ENCODE data around the gene USP6. TPM values are rescaled to one million over a fixed set of nuclear protein-coding genes. Genes with fewer than 3 reads are reported as not detected.
"Not testable (repeated sequence)": the region's sequence is repeated elsewhere in the genome, so short reads cannot be mapped to it uniquely, and the experiment has no call there.

The USP6 gene
- total RNA-seq, 1 experiment from 2014 or later: 0.24 TPM

GRCh38 chr17:5127910-5128309 lies 12.1 kb downstream of the USP6 start:
- Histone ChIP-seq H3K27me3 (replicated peaks; ENCODE audit: insufficient read depth, low read depth, low read length, poor library complexity) (no peaks in the 10 kb centered on the region), H3K9me3 (ENCODE audit: low read depth, low read length, poor library complexity, severe bottlenecking) (no peaks in the 10 kb centered on the region), H3K4me3 (ENCODE audit: low read depth, low read length, poor library complexity, severe bottlenecking) (no peak overlapping the region), H3K27ac (ENCODE audit: low read depth, low read length, poor library complexity, severe bottlenecking) (no peak overlapping the region), H3K4me1 (ENCODE audit: insufficient read depth, low read length, poor library complexity, severe bottlenecking) (no peaks in the 10 kb centered on the region), H3K36me3 (ENCODE audit: insufficient read depth, low read length, poor library complexity, severe bottlenecking) (no peaks in the 10 kb centered on the region)
- TF ChIP-seq EZH2 (IDR thresholded peaks at IDR 0.05; ENCODE audit: borderline replicate concordance, low read depth, low read length, poor library complexity, severe bottlenecking): no peak
- BruUV-seq (replicated peaks): no TSS peak
- no peak for DNase-seq (ENCODE audit: low spot score)
- intact Hi-C loops (cut with micrococcal nuclease; ENCODE audit: unreplicated experiment): no loop called here
- ChIA-PET CTCF (no interaction called here), POLR2A (ENCODE audit: low non-redundant PET) (interaction anchor here (0.6 kb wide), 1 partner anchor 922 kb away, joined by 8 read pairs; no protein-coding TSS in a partner anchor)

- POLR2A ChIA-PET (ENCODE audit: low non-redundant PET): interaction anchor here (0.6 kb wide), 1 partner anchor 923 kb away, joined by 8 read pairs; no protein-coding TSS in a partner anchor
- H3K36me3 ChIP-seq (ENCODE audit: insufficient read depth, low read length, poor library complexity, severe bottlenecking); H3K4me3 ChIP-seq (ENCODE audit: low read depth, low read length, poor library complexity, severe bottlenecking); intact Hi-C loops (cut with micrococcal nuclease; ENCODE audit: unreplicated experiment); BruUV-seq (replicated peaks); H3K27ac ChIP-seq (ENCODE audit: low read depth, low read length, poor library complexity, severe bottlenecking); H3K9me3 ChIP-seq (ENCODE audit: low read depth, low read length, poor library complexity, severe bottlenecking); CTCF ChIA-PET; H3K27me3 ChIP-seq (replicated peaks; ENCODE audit: insufficient read depth, low read depth, low read length, poor library complexity); H3K4me1 ChIP-seq (ENCODE audit: insufficient read depth, low read length, poor library complexity, severe bottlenecking); DNase-seq (ENCODE audit: low spot score): not testable (repeated sequence)
Measured at GRCh38 chr17:5128387-5128786, 12.6 kb downstream of the USP6 start.

GRCh38 chr17:5128905-5129535 lies 13.2 kb downstream of the USP6 start:
- no peaks in the 10 kb centered on the region for H3K36me3 ChIP-seq (ENCODE audit: insufficient read depth, low read length, poor library complexity, severe bottlenecking)
- no peak overlapping the region for H3K27ac ChIP-seq (ENCODE audit: low read depth, low read length, poor library complexity, severe bottlenecking)
- DNase-seq (ENCODE audit: low spot score): no peak
- no peak overlapping the region for H3K4me3 ChIP-seq (ENCODE audit: low read depth, low read length, poor library complexity, severe bottlenecking)
- no TSS peak for BruUV-seq (replicated peaks)
- CTCF ChIA-PET: no interaction called here
- no peak for TF ChIP-seq EZH2 (IDR thresholded peaks at IDR 0.05; ENCODE audit: borderline replicate concordance, low read depth, low read length, poor library complexity, severe bottlenecking)
- no peak for TF ChIP-seq CTCF (conservative IDR thresholded peaks at IDR 0.05; ENCODE audit: low read depth, low read length)
- H3K9me3 ChIP-seq (ENCODE audit: low read depth, low read length, poor library complexity, severe bottlenecking): no peaks in the 10 kb centered on the region
- intact Hi-C loops (cut with micrococcal nuclease; ENCODE audit: unreplicated experiment): no loop called here
- no peaks in the 10 kb centered on the region for H3K27me3 ChIP-seq (replicated peaks; ENCODE audit: insufficient read depth, low read depth, low read length, poor library complexity)
- no peaks in the 10 kb centered on the region for H3K4me1 ChIP-seq (ENCODE audit: insufficient read depth, low read length, poor library complexity, severe bottlenecking)
- POLR2A ChIA-PET (ENCODE audit: low non-redundant PET): no interaction called here

GRCh38 chr17:5129770-5130169 lies 13.9 kb downstream of the USP6 start:
- H3K27me3 ChIP-seq (replicated peaks; ENCODE audit: insufficient read depth, low read depth, low read length, poor library complexity); H3K9me3 ChIP-seq (ENCODE audit: low read depth, low read length, poor library complexity, severe bottlenecking); CTCF ChIA-PET; H3K4me3 ChIP-seq (ENCODE audit: low read depth, low read length, poor library complexity, severe bottlenecking); BruUV-seq (replicated peaks); intact Hi-C loops (cut with micrococcal nuclease; ENCODE audit: unreplicated experiment); POLR2A ChIA-PET (ENCODE audit: low non-redundant PET); H3K27ac ChIP-seq (ENCODE audit: low read depth, low read length, poor library complexity, severe bottlenecking); H3K4me1 ChIP-seq (ENCODE audit: insufficient read depth, low read length, poor library complexity, severe bottlenecking); DNase-seq (ENCODE audit: low spot score); H3K36me3 ChIP-seq (ENCODE audit: insufficient read depth, low read length, poor library complexity, severe bottlenecking): not testable (repeated sequence)

- intact Hi-C loops (cut with micrococcal nuclease; ENCODE audit: unreplicated experiment); H3K27ac ChIP-seq (ENCODE audit: low read depth, low read length, poor library complexity, severe bottlenecking); DNase-seq (ENCODE audit: low spot score); H3K4me1 ChIP-seq (ENCODE audit: insufficient read depth, low read length, poor library complexity, severe bottlenecking); H3K36me3 ChIP-seq (ENCODE audit: insufficient read depth, low read length, poor library complexity, severe bottlenecking); H3K4me3 ChIP-seq (ENCODE audit: low read depth, low read length, poor library complexity, severe bottlenecking); H3K27me3 ChIP-seq (replicated peaks; ENCODE audit: insufficient read depth, low read depth, low read length, poor library complexity); POLR2A ChIA-PET (ENCODE audit: low non-redundant PET); H3K9me3 ChIP-seq (ENCODE audit: low read depth, low read length, poor library complexity, severe bottlenecking); BruUV-seq (replicated peaks); CTCF ChIA-PET: not testable (repeated sequence)
Measured at GRCh38 chr17:5130261-5130660, 14.4 kb downstream of the USP6 start.

- BruUV-seq (replicated peaks); CTCF ChIA-PET; H3K9me3 ChIP-seq (ENCODE audit: low read depth, low read length, poor library complexity, severe bottlenecking); H3K36me3 ChIP-seq (ENCODE audit: insufficient read depth, low read length, poor library complexity, severe bottlenecking); H3K4me3 ChIP-seq (ENCODE audit: low read depth, low read length, poor library complexity, severe bottlenecking); H3K27me3 ChIP-seq (replicated peaks; ENCODE audit: insufficient read depth, low read depth, low read length, poor library complexity); POLR2A ChIA-PET (ENCODE audit: low non-redundant PET); intact Hi-C loops (cut with micrococcal nuclease; ENCODE audit: unreplicated experiment); H3K4me1 ChIP-seq (ENCODE audit: insufficient read depth, low read length, poor library complexity, severe bottlenecking); H3K27ac ChIP-seq (ENCODE audit: low read depth, low read length, poor library complexity, severe bottlenecking); DNase-seq (ENCODE audit: low spot score): not testable (repeated sequence)
Measured at GRCh38 chr17:5130687-5131086, 14.9 kb downstream of the USP6 start.

Data from A673 (cell line).